Tibial nerve (tissue), 4 donors: ENCODE data around the gene PSMB11. TPM values are rescaled to one million over a fixed set of nuclear protein-coding genes. Genes with fewer than 3 reads are reported as not detected.

Experiments used
- DNase-seq, 2 donors: peaks; one replicate each; pipeline ENCODE4 v3.0.0-alpha.2; 2019; ENCODE audit warnings: low spot score in 2 of 2
- H3K27ac ChIP-seq, 4 donors: fragments of 200-600 bp; sonication (generic) in 3 of 4; one replicate each; pipeline ENCODE4 v1.5.1; 2017 to 2019; ENCODE audit warnings: mild to moderate bottlenecking in 1 of 4
- H3K27me3 ChIP-seq, 2 donors: fragments of 200-600 bp; sonication (generic) in 1 of 2; one replicate each; pipeline versions ENCODE4 v1.5.1 to v1.6.0; 2017 to 2019
- H3K36me3 ChIP-seq, 3 donors: fragments of 200-600 bp; sonication (generic); one replicate each; pipeline ENCODE4 v1.5.1; 2018 to 2019
- H3K4me1 ChIP-seq, 4 donors: fragments of 200-600 bp; sonication (generic) in 3 of 4; one replicate each; pipeline ENCODE4 v1.5.1; 2017 to 2019
- H3K4me3 ChIP-seq, 4 donors: fragments of 200-600 bp; sonication (generic) in 3 of 4; one replicate each; pipeline ENCODE4 v1.5.1; 2017 to 2019; ENCODE audit warnings: mild to moderate bottlenecking in 1 of 4, moderate library complexity in 1 of 4
- H3K9me3 ChIP-seq, 4 donors: fragments of 200-600 bp; sonication (generic) in 3 of 4; one replicate each; pipeline ENCODE4 v1.5.1; 2017 to 2019
- EP300 ChIP-seq, 2 donors: sonication (generic); formaldehyde crosslinking; IDR thresholded peaks; one replicate each; pipeline ENCODE4 v1.6.1; 2017; ENCODE audit warnings: antibody characterized with exemption in 2 of 2, mild to moderate bottlenecking in 1 of 2
- POLR2A ChIP-seq, 2 donors: fragments of 450-650 bp; IDR thresholded peaks; one replicate each; pipeline ENCODE4 v1.6.1; 2017; ENCODE audit warnings: antibody characterized with exemption in 2 of 2, mild to moderate bottlenecking in 2 of 2, moderate library complexity in 2 of 2
- WGBS, 2 donors: methylation state at CpG; one replicate each; pipeline ENCODE4 v1.1.5; 2018; 5-methylcytosine and 5-hydroxymethylcytosine counted together
- total RNA-seq, 4 donors: library from RNA; depleted of rRNA; stranded (reverse); fragments of >200 nt; gene quantifications; one replicate each; pipeline ENCODE4 v1.1.0, GENCODE V29; 2016
- TF ChIP-seq, protein P1 (sequence below), 5 experiments: fragments of 200-600 bp in 3 of 5; fragments of 450-650 bp in 2 of 5; sonication (generic) in 3 of 5; IDR thresholded peaks; one replicate each; pipeline ENCODE4 v1.5.1; 2016 to 2019; ENCODE audit warnings: antibody characterized with exemption in 5 of 5, mild to moderate bottlenecking in 3 of 5, moderate library complexity in 2 of 5

Gene PSMB11, protein sequence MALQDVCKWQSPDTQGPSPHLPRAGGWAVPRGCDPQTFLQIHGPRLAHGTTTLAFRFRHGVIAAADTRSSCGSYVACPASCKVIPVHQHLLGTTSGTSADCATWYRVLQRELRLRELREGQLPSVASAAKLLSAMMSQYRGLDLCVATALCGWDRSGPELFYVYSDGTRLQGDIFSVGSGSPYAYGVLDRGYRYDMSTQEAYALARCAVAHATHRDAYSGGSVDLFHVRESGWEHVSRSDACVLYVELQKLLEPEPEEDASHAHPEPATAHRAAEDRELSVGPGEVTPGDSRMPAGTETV
- not detected for total RNA-seq

DNA sequence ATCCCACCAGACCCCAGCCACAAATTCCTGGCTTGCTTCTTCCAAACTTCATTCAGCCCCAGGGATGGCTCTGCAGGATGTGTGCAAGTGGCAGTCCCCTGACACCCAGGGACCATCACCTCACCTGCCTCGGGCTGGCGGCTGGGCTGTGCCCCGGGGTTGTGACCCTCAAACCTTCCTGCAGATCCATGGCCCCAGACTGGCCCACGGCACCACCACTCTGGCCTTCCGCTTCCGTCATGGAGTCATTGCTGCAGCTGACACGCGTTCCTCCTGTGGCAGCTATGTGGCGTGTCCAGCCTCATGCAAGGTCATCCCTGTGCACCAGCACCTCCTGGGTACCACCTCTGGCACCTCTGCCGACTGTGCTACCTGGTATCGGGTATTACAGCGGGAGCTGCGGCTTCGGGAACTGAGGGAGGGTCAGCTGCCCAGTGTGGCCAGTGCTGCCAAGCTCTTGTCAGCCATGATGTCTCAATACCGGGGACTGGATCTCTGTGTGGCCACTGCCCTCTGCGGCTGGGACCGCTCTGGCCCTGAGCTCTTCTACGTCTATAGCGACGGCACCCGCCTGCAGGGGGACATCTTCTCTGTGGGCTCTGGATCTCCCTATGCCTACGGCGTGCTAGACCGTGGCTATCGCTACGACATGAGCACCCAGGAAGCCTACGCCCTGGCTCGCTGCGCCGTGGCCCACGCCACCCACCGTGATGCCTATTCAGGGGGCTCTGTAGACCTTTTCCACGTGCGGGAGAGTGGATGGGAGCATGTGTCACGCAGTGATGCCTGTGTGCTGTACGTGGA is at the start of gene PSMB11:
Gene PSMB11, plus strand, starts transcription at position 51 of the 804 bp plus-strand sequence. Its CDS starts 14 bp downstream, at position 65.
- no peak within 1 kb of the TSS for H3K27ac ChIP-seq
- no peak within 1 kb of the TSS for H3K4me3 ChIP-seq
- H3K4me1 ChIP-seq, result no peaks in the 10 kb centered on the region
- WGBS, 2 donors, result 92 to 97% methylated on average over 29 to 30 of the region's 36 CpGs
- no peaks in the 10 kb centered on the region for H3K36me3 ChIP-seq
- no peaks in the 10 kb centered on the region for H3K27me3 ChIP-seq
- TF ChIP-seq POLR2A (IDR thresholded peaks at IDR 0.05) (no peak), EP300 (IDR thresholded peaks at IDR 0.05) (no peak)
- TF ChIP-seq, protein P1, sequence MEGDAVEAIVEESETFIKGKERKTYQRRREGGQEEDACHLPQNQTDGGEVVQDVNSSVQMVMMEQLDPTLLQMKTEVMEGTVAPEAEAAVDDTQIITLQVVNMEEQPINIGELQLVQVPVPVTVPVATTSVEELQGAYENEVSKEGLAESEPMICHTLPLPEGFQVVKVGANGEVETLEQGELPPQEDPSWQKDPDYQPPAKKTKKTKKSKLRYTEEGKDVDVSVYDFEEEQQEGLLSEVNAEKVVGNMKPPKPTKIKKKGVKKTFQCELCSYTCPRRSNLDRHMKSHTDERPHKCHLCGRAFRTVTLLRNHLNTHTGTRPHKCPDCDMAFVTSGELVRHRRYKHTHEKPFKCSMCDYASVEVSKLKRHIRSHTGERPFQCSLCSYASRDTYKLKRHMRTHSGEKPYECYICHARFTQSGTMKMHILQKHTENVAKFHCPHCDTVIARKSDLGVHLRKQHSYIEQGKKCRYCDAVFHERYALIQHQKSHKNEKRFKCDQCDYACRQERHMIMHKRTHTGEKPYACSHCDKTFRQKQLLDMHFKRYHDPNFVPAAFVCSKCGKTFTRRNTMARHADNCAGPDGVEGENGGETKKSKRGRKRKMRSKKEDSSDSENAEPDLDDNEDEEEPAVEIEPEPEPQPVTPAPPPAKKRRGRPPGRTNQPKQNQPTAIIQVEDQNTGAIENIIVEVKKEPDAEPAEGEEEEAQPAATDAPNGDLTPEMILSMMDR (IDR thresholded peaks at IDR 0.05), result no peak
- DNase-seq, result no peak
- H3K9me3 ChIP-seq, result no peaks in the 10 kb centered on the region

DNA sequence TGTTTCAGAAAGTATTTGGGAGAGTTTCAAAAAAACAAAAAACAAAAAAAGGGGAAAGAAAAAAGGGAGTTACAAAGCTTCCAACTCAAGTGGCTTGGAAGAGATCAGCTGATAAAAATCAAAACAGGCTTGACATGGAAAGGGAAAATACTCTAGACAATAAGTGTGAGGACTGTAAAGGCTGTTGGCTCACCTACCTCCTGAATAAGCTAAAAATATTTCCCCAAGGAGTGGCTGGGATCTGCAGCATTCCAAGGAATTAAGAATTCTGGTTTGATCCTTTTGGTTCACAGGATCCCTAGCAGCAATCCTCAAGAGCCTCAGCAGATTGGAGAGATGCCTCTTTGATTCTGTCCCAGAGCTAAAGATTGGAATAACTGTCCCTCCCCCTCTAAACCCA is 48.5 kb upstream of the PSMB11 start:
- H3K27ac ChIP-seq, result no peak overlapping the region
- TF ChIP-seq, protein P1 (IDR thresholded peaks at IDR 0.05), result no peak
- TF ChIP-seq EP300 (IDR thresholded peaks at IDR 0.05) (no peak), POLR2A (IDR thresholded peaks at IDR 0.05) (no peak)
- H3K36me3 ChIP-seq, result peaks cover 0 to 43% (median 0%) of the 10 kb centered on the region in 3 donors
- no peak for DNase-seq
- no peak overlapping the region for H3K4me3 ChIP-seq
- no peaks in the 10 kb centered on the region for H3K9me3 ChIP-seq
- H3K4me1 ChIP-seq, result peaks cover 0 to 19% (median 0%) of the 10 kb centered on the region in 4 donors
- H3K27me3 ChIP-seq, result no peaks in the 10 kb centered on the region

GRCh38 chr14:22994762-22995275 is 47.2 kb upstream of the PSMB11 start:
- Histone ChIP-seq H3K4me1 (peaks cover 0 to 19% (median 0%) of the 10 kb centered on the region in 4 donors), H3K27ac (peak overlapping the region in 1 of 4 donors; percentile 16), H3K4me3 (no peak overlapping the region), H3K27me3 (no peaks in the 10 kb centered on the region), H3K9me3 (no peaks in the 10 kb centered on the region), H3K36me3 (peaks cover 0 to 38% (median 0%) of the 10 kb centered on the region in 3 donors)
- peak in 1 of 2 donors; percentile 44 for DNase-seq
- TF ChIP-seq, protein P1 (IDR thresholded peaks at IDR 0.05), result peak in 4 of 5 experiments; percentile 32 to 39 (median 36)
- no peak for TF ChIP-seq EP300 (IDR thresholded peaks at IDR 0.05)
- no peak for TF ChIP-seq POLR2A (IDR thresholded peaks at IDR 0.05)
- 0 to 7% methylated on average over 4 of the region's 4 CpGs for WGBS, 2 donors

GRCh38 chr14:22995889-22996625 is 46.0 kb upstream of the PSMB11 start:
- Histone ChIP-seq H3K4me3 (no peak overlapping the region), H3K27ac (no peak overlapping the region), H3K36me3 (peaks cover 0 to 31% (median 0%) of the 10 kb centered on the region in 3 donors), H3K9me3 (no peaks in the 10 kb centered on the region), H3K4me1 (peaks cover 0 to 19% (median 0%) of the 10 kb centered on the region in 4 donors), H3K27me3 (no peaks in the 10 kb centered on the region)
- no peak for DNase-seq
- 90 to 91% methylated on average over 8 to 9 of the region's 9 CpGs for WGBS, 2 donors
- no peak for TF ChIP-seq EP300 (IDR thresholded peaks at IDR 0.05)
- no peak for TF ChIP-seq POLR2A (IDR thresholded peaks at IDR 0.05)
- TF ChIP-seq, protein P1 (IDR thresholded peaks at IDR 0.05), result no peak
